Chondrocyte (in vitro differentiated cells): ENCODE measurements around the gene FOXN3. TPM values are rescaled to one million over a fixed set of nuclear protein-coding genes. Genes with fewer than 3 reads are reported as not detected.
A peak's percentile ranks its signal among the peaks of the same experiment; 100 is the strongest.

Source experiments
- DNase-seq: peaks from one replicate; pipeline ENCODE4 v3.0.0; 2021; ENCODE audit warnings: mixed read lengths, low spot score
- H3K27ac Mint-ChIP-seq: one replicate; pipeline ENCODE4 v1.8.0; 2021; ENCODE audit warnings: mild to moderate bottlenecking, moderate library complexity, mixed read lengths; ENCODE audit not compliant: unreplicated experiment
- H3K27me3 Mint-ChIP-seq: 2 replicates; pipeline ENCODE4 v1.8.0; 2021; ENCODE audit warnings: low read depth, mixed read lengths
- H3K36me3 Mint-ChIP-seq: 2 replicates; pipeline ENCODE4 v1.8.0; 2021; ENCODE audit warnings: low read depth, mixed read lengths
- H3K4me1 Mint-ChIP-seq: 2 replicates; pipeline ENCODE4 v1.8.0; 2021; ENCODE audit warnings: low read depth, mild to moderate bottlenecking, mixed read lengths
- H3K4me3 Mint-ChIP-seq: one replicate; pipeline ENCODE4 v1.8.0; 2021; ENCODE audit warnings: mild to moderate bottlenecking, moderate library complexity, mixed read lengths; ENCODE audit not compliant: unreplicated experiment
- H3K9me3 Mint-ChIP-seq: 2 replicates; pipeline ENCODE4 v1.8.0; 2021; ENCODE audit warnings: low read depth, mixed read lengths
- CTCF ChIP-seq: fragments of 200-600 bp; sonication (generic); IDR thresholded peaks from 2 replicates; pipeline ENCODE4 v1.5.0; 2021; ENCODE audit warnings: antibody characterized with exemption, mild to moderate bottlenecking, moderate library complexity
- total RNA-seq: library from RNA; stranded (reverse); gene quantifications from 3 replicates; pipeline ENCODE4 v1.2.1, GENCODE V29; 2021

FOXN3 gene
- total RNA-seq, 1 donor from 2014 or later = 161 TPM

- TF ChIP-seq CTCF = no peak
- no peak for DNase-seq
- H3K36me3 Mint-ChIP-seq = peaks cover 3% of the 10 kb centered on the region
- H3K27ac Mint-ChIP-seq = no peak overlapping the region
- peaks cover 71% of the 10 kb centered on the region for H3K4me1 Mint-ChIP-seq
- no peaks in the 10 kb centered on the region for H3K9me3 Mint-ChIP-seq
- no peak overlapping the region for H3K4me3 Mint-ChIP-seq
- no peaks in the 10 kb centered on the region for H3K27me3 Mint-ChIP-seq
These were observed 171.2 kb downstream of the FOXN3 start for GRCh38 chr14:89245802-89246201.

- Mint-ChIP-seq H3K36me3 (peaks cover 3% of the 10 kb centered on the region), H3K9me3 (no peaks in the 10 kb centered on the region), H3K27ac (no peak overlapping the region), H3K4me3 (no peak overlapping the region), H3K4me1 (peaks cover 69% of the 10 kb centered on the region), H3K27me3 (no peaks in the 10 kb centered on the region)
- DNase-seq = no peak
- TF ChIP-seq CTCF = no peak
These were observed 172.3 kb downstream of the FOXN3 start for GRCh38 chr14:89244720-89245119.

DNA sequence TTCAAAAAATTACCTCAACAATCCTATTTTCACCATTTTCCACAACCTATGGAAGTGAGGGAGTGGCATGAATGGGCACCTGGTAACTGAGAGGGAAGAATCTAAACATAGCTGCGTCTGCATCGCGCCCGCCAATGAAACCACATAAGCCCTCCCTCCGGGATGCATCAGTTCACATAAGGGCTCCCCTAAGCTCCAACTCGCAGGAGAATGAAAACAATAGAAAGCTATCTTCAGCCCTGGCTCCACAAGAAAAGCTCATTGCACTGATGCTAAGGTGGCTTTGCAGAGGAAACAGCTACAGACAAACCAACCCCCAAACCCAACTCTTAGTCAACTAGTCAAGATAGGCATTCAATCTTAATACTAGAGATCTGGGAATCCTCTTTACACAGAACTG, 173.3 kb downstream of the FOXN3 start:
- H3K4me3 Mint-ChIP-seq = no peak overlapping the region
- DNase-seq = no peak
- peaks cover 3% of the 10 kb centered on the region for H3K36me3 Mint-ChIP-seq
- H3K4me1 Mint-ChIP-seq = peaks cover 66% of the 10 kb centered on the region
- no peaks in the 10 kb centered on the region for H3K9me3 Mint-ChIP-seq
- H3K27me3 Mint-ChIP-seq = no peaks in the 10 kb centered on the region
- TF ChIP-seq CTCF = no peak
- peak overlapping the region; percentile 50 for H3K27ac Mint-ChIP-seq

GRCh38 chr14:89243286-89243685, 173.7 kb downstream of the FOXN3 start:
- H3K4me3 Mint-ChIP-seq = no peak overlapping the region
- TF ChIP-seq CTCF = no peak
- DNase-seq = no peak
- H3K27me3 Mint-ChIP-seq = no peaks in the 10 kb centered on the region
- no peaks in the 10 kb centered on the region for H3K9me3 Mint-ChIP-seq
- H3K4me1 Mint-ChIP-seq = peaks cover 62% of the 10 kb centered on the region
- peaks cover 3% of the 10 kb centered on the region for H3K36me3 Mint-ChIP-seq
- peak overlapping the region; percentile 87 for H3K27ac Mint-ChIP-seq

- H3K9me3 Mint-ChIP-seq = no peaks in the 10 kb centered on the region
- no peak for DNase-seq
- peak overlapping the region; percentile 15 for H3K4me3 Mint-ChIP-seq
- H3K27me3 Mint-ChIP-seq = no peaks in the 10 kb centered on the region
- peaks cover 3% of the 10 kb centered on the region for H3K36me3 Mint-ChIP-seq
- H3K4me1 Mint-ChIP-seq = peaks cover 58% of the 10 kb centered on the region
- H3K27ac Mint-ChIP-seq = peak overlapping the region; percentile 87
- no peak for TF ChIP-seq CTCF
These were observed 174.3 kb downstream of the FOXN3 start for GRCh38 chr14:89242652-89243279.
